Activated B cell treated with CpG ODN at 0.5 μM for 24 hours (primary cell): ENCODE data around the gene C19orf85. TPM values are rescaled to one million over a fixed set of nuclear protein-coding genes. Genes with fewer than 3 reads are reported as not detected.

ENCODE experiments used
- ATAC-seq: fragments of 200-7000 bp; cut with Tn5 transposase; one replicate; pipeline ENCODE4 v1.10.0; 2021; ENCODE audit warnings: low read depth, mild to moderate bottlenecking, moderate library complexity
- CTCF ChIA-PET: fragments of 350-600 bp; sonication (Branson Sonifier 250); formaldehyde crosslinking; loops from one replicate; lab custom pipeline; 2021; ENCODE audit warnings: antibody characterized with exemption; lab: Charles Lee
- POLR2A ChIA-PET: fragments of 350-600 bp; sonication (Branson Sonifier 250); formaldehyde crosslinking; loops from one replicate; lab custom pipeline; 2021; ENCODE audit warnings: antibody characterized with exemption; lab: Charles Lee
- DNase-seq: peaks from one replicate; pipeline ENCODE4 v3.0.0; 2022
- H3K27ac Mint-ChIP-seq: one replicate; pipeline ENCODE4 v1.8.0; 2020; ENCODE audit warnings: mixed read lengths
- H3K27me3 Mint-ChIP-seq: one replicate; pipeline ENCODE4 v1.8.0; 2021; ENCODE audit warnings: mixed read lengths
- H3K36me3 Mint-ChIP-seq: one replicate; pipeline ENCODE4 v1.8.0; 2021; ENCODE audit warnings: low read depth, mixed read lengths
- H3K4me1 Mint-ChIP-seq: one replicate; pipeline ENCODE4 v1.8.0; 2021; ENCODE audit warnings: mixed read lengths
- H3K4me3 Mint-ChIP-seq: one replicate; pipeline ENCODE4 v1.8.0; 2020; ENCODE audit warnings: mild to moderate bottlenecking, mixed read lengths
- H3K9me3 Mint-ChIP-seq: one replicate; pipeline ENCODE4 v1.8.0; 2020; ENCODE audit warnings: mixed read lengths
- intact Hi-C: fragments of 100-400 bp; cut with micrococcal nuclease; formaldehyde crosslinking; loops from one replicate; pipeline ENCODE4 v1.15.1; 2024
- total RNA-seq: library from RNA; stranded (reverse); gene quantifications from 2 replicates; pipeline ENCODE4 v1.2.3, GENCODE V29; 2022
- TF ChIP-seq, protein P1 (sequence below): fragments of 200-600 bp; IDR thresholded peaks from one replicate; pipeline ENCODE4 v1.8.0; 2022; ENCODE audit warnings: antibody characterized with exemption, mild to moderate bottlenecking

Gene C19orf85
- total RNA-seq, 1 donor from 2014 or later = not detected

DNA sequence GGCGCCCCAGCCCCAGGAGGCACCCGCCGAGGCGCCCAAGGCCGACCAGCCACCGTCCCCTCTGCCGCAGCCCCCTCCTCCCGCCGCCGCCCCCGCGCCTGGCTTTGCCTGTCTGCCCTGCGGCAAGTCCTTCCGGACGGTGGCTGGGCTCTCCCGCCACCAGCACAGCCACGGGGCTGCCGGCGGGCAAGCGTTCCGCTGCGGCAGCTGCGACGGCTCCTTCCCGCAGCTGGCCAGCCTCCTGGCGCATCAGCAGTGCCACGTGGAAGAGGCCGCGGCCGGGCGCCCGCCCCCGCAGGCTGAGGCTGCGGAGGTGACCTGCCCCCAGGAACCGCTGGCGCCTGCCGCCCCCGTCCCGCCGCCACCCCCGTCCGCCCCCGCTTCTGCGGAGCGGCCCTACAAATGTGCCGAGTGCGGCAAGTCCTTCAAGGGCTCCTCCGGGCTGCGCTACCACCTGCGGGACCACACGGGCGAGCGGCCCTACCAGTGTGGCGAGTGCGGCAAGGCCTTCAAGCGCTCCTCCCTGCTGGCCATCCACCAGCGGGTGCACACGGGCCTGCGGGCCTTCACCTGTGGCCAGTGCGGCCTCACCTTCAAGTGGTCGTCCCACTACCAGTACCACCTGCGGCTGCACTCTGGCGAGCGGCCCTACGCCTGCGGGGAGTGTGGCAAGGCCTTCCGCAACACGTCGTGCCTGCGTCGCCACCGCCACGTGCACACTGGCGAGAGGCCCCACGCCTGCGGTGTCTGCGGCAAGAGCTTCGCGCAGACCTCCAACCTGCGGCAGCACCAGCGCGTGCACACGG, 17.8 kb upstream of the C19orf85 start:
- Mint-ChIP-seq H3K4me1 (peaks cover 33% of the 10 kb centered on the region), H3K27ac (no peak overlapping the region), H3K36me3 (peaks cover 10% of the 10 kb centered on the region), H3K4me3 (no peak overlapping the region), H3K9me3 (no peaks in the 10 kb centered on the region), H3K27me3 (no peaks in the 10 kb centered on the region)
- no peak for DNase-seq
- ChIA-PET POLR2A (interaction anchor here (0.5 to 0.6 kb wide), 2 partner anchors 42 to 142 kb away, joined by 5 to 7 read pairs; partner anchors contain the start of gene ZNF784), CTCF (interaction anchor here (4.3 kb wide), 1 partner anchor 22 kb away, joined by 20 read pairs; no protein-coding TSS in a partner anchor)
- no peak for ATAC-seq
- TF ChIP-seq, protein P1, sequence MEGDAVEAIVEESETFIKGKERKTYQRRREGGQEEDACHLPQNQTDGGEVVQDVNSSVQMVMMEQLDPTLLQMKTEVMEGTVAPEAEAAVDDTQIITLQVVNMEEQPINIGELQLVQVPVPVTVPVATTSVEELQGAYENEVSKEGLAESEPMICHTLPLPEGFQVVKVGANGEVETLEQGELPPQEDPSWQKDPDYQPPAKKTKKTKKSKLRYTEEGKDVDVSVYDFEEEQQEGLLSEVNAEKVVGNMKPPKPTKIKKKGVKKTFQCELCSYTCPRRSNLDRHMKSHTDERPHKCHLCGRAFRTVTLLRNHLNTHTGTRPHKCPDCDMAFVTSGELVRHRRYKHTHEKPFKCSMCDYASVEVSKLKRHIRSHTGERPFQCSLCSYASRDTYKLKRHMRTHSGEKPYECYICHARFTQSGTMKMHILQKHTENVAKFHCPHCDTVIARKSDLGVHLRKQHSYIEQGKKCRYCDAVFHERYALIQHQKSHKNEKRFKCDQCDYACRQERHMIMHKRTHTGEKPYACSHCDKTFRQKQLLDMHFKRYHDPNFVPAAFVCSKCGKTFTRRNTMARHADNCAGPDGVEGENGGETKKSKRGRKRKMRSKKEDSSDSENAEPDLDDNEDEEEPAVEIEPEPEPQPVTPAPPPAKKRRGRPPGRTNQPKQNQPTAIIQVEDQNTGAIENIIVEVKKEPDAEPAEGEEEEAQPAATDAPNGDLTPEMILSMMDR = no peak
- intact Hi-C loops = no loop called here

DNA sequence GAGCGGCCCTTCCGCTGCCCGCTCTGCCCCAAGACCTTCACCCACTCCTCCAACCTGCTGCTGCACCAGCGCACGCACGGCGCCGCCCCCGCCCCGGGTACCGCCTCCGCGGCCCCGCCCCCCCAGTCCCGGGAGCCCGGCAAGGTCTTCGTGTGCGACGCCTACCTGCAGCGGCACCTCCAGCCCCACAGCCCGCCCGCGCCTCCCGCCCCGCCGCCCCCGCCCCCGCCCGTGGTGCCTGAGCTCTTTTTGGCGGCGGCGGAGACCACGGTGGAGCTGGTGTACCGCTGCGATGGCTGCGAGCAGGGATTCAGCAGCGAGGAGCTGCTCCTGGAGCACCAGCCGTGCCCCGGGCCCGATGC, 17.2 kb upstream of the C19orf85 start:
- DNase-seq (no peak), ATAC-seq (no peak)
- H3K4me1 Mint-ChIP-seq = peaks cover 36% of the 10 kb centered on the region
- no peaks in the 10 kb centered on the region for H3K27me3 Mint-ChIP-seq
- no peaks in the 10 kb centered on the region for H3K9me3 Mint-ChIP-seq
- peaks cover 10% of the 10 kb centered on the region for H3K36me3 Mint-ChIP-seq
- TF ChIP-seq, protein P1 = no peak
- POLR2A ChIA-PET = no interaction called here
- intact Hi-C loops = no loop called here
- CTCF ChIA-PET = no interaction called here
- no peak overlapping the region for H3K27ac Mint-ChIP-seq
- no peak overlapping the region for H3K4me3 Mint-ChIP-seq

DNA sequence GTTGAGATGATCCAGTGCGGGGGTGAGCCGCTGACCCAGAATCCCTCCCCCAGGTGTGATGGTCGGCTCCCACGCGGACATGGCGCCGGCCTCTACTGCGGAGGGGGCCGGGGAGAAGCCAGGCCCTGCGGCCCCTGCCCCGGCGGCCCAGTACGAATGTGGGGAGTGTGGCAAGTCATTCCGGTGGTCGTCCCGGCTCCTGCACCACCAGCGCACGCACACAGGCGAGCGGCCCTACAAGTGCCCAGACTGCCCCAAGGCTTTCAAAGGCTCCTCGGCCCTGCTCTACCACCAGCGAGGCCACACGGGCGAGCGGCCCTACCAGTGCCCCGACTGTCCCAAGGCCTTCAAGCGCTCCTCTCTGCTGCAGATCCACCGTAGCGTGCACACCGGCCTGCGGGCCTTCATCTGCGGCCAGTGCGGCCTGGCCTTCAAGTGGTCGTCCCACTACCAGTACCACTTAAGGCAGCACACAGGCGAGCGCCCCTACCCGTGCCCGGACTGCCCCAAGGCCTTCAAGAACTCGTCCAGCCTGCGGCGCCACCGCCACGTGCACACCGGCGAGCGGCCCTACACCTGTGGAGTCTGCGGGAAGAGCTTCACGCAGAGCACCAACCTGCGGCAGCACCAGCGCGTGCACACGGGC, 16.7 kb upstream of the C19orf85 start:
- H3K4me1 Mint-ChIP-seq = peaks cover 37% of the 10 kb centered on the region

DNA sequence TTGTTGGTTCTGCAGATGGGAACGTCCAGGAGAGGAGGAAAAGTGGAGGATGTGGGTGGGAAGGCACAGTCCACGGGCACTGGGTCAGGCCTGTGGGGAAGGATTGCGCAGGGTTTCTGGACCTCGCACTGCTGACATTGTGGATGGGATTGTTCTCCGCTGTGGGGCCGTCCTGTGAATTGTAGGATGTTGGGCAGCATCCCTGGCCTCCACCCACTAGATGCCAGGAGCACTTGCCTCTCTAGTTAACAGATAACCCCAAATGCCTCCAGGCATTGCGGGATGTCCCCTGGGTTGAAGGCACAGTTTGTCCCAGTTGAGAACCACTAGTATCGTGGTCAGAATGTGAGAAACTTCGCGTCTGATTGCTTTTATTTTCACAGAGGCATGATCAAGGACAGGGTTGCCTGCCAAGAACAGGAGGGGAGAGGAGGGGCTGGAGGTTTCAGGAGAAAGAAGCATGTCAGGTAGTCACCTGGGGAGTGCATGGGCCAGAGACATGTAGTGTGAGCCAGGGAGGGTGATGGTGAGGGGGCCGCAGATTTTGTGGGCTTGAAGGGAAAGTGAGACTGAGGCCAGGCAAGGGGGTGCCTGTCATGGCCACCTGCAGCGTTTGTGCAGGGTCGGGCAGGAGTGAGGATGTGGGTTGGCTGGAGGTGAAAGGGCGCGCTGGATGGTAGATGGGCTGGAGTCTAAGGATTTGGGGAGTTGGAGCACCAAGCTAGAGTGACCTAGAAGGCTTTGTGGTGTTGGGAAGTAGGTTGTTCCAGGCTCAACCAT, 15.1 kb upstream of the C19orf85 start:
- H3K4me3 Mint-ChIP-seq = no peak overlapping the region
- peaks cover 38% of the 10 kb centered on the region for H3K4me1 Mint-ChIP-seq
- no peak for ATAC-seq

More for the DNA sequence above, 16.7 kb upstream of the C19orf85 start:
- no peak overlapping the region for H3K4me3 Mint-ChIP-seq
- intact Hi-C loops = no loop called here
- DNase-seq (no peak), ATAC-seq (no peak)
- ChIA-PET POLR2A (no interaction called here), CTCF (no interaction called here)
- H3K27me3 Mint-ChIP-seq = no peaks in the 10 kb centered on the region
- peaks cover 10% of the 10 kb centered on the region for H3K36me3 Mint-ChIP-seq
- H3K27ac Mint-ChIP-seq = no peak overlapping the region
- TF ChIP-seq, protein P1 = no peak
- no peaks in the 10 kb centered on the region for H3K9me3 Mint-ChIP-seq

More for the DNA sequence above, 15.1 kb upstream of the C19orf85 start:
- Mint-ChIP-seq H3K27me3 (no peaks in the 10 kb centered on the region), H3K27ac (no peak overlapping the region), H3K9me3 (no peaks in the 10 kb centered on the region), H3K36me3 (peaks cover 12% of the 10 kb centered on the region)
- intact Hi-C loops = no loop called here
- ChIA-PET CTCF (interaction anchor here (0.7 to 4.3 kb wide), 4 partner anchors 12 to 192 kb away, joined by 3 to 29 read pairs (median 3); no protein-coding TSS in a partner anchor), POLR2A (no interaction called here)
- DNase-seq = no peak
- TF ChIP-seq, protein P1 = no peak
